K562 (cell line): ENCODE data around the gene SLC24A3. TPM values are rescaled to one million over a fixed set of nuclear protein-coding genes. Genes with fewer than 3 reads are reported as not detected.

Experiments used
- ATAC-seq: fragments of 200-7000 bp; cut with Tn5 transposase; 3 replicates; pipeline ENCODE4 v1.9.1; 2020; ENCODE audit warnings: moderate library complexity
- BruUV-seq: library from RNA; stranded (reverse); fragments of 400-500 nt; replicated peaks from 2 replicates; lab custom pipeline; 2021; lab: Mats Ljungman, UMichigan
- CTCF ChIA-PET: fragments of 300-600 bp; formaldehyde crosslinking; extraction: SDS; loops from one replicate; lab custom pipeline; 2021; ENCODE audit warnings: low intra/inter-chr PET ratio; lab: Yijun Ruan, JAX
- POLR2A ChIA-PET: fragments of 300-600, 350-650 bp; sonication (Branson Sonifier 250); formaldehyde crosslinking; extraction: SDS; loops from one replicate; lab custom pipeline; 2021; ENCODE audit warnings: antibody characterized with exemption, inconsistent platforms; lab: Yijun Ruan, JAX
- DNase-seq, 4 experiments: peaks; one replicate each; pipeline versions ENCODE4 v3.0.0 to v3.0.0-alpha.2; 2011 to 2018; ENCODE audit warnings: low spot score in 3 of 4, mixed read lengths in 3 of 4; ENCODE audit errors: extremely low read depth in 1 of 4
- FAIRE-seq: peaks from 2 replicates; lab custom pipeline; 2011; peaks lifted over from hg19 to GRCh38; lab: Jason Lieb, UNC
- H2AFZ ChIP-seq: 2 replicates; pipeline ENCODE4 v1.6.0; 2011; ENCODE audit warnings: low read depth, low read length, control low read depth, inconsistent platforms
- H3K27ac ChIP-seq: fragments of 200-600 bp; 3 replicates; pipeline ENCODE4 v1.8.0; 2011; ENCODE audit warnings: low read depth, mild to moderate bottlenecking, control low read depth, inconsistent platforms, low read length, moderate library complexity, mixed read lengths; ENCODE audit errors: extremely low read depth
- H3K27me3 ChIP-seq, 2 experiments: fragments of 300-600 bp in 1 of 2; 2 replicates in 1 of 2; 3 replicates in 1 of 2; pipeline versions ENCODE4 v1.6.0 to v1.8.0; 2011; ENCODE audit warnings: inconsistent platforms in 2 of 2, low read length in 2 of 2, mild to moderate bottlenecking in 1 of 2, mixed read lengths in 1 of 2, moderate library complexity in 1 of 2; ENCODE audit not compliant: control insufficient read depth in 2 of 2, insufficient read depth in 2 of 2
- H3K36me3 ChIP-seq: fragments of 300-600 bp; 3 replicates; pipeline ENCODE4 v1.8.0; 2011; ENCODE audit warnings: mild to moderate bottlenecking, low read length, inconsistent platforms; ENCODE audit not compliant: control insufficient read depth, insufficient read depth
- H3K4me1 ChIP-seq, 2 experiments: fragments of 200-600 bp in 1 of 2; replicated peaks in 1 of 2; 2 replicates in 1 of 2; 3 replicates in 1 of 2; pipeline versions ENCODE4 v1.5.1 to v1.8.0; 2011; ENCODE audit warnings: inconsistent platforms in 2 of 2, low read length in 2 of 2, mild to moderate bottlenecking in 1 of 2, mixed read lengths in 1 of 2, moderate library complexity in 1 of 2; ENCODE audit not compliant: control insufficient read depth in 2 of 2, insufficient read depth in 2 of 2
- H3K4me2 ChIP-seq: 2 replicates; pipeline ENCODE4 v1.6.1; 2011; ENCODE audit warnings: low read length, control low read depth, inconsistent platforms, mixed read lengths; ENCODE audit not compliant: insufficient read depth
- H3K4me3 ChIP-seq: fragments of 200-600 bp; sonication (generic), shearing (Covaris generic); 2 replicates; pipeline ENCODE4 v1.5.1; 2016; ENCODE audit warnings: control low read depth, inconsistent platforms
- H3K79me2 ChIP-seq: fragments of 200-600 bp; 3 replicates; pipeline ENCODE4 v1.8.0; 2011; ENCODE audit warnings: low read length, inconsistent platforms; ENCODE audit not compliant: control insufficient read depth, insufficient read depth
- H3K9ac ChIP-seq, 2 experiments: 2 replicates each; pipeline versions ENCODE4 v1.6.0 to v1.6.1; 2011; ENCODE audit warnings: low read depth in 2 of 2, low read length in 2 of 2, control low read depth in 1 of 2, inconsistent platforms in 1 of 2, mild to moderate bottlenecking in 1 of 2, mixed read lengths in 1 of 2; ENCODE audit not compliant: insufficient read depth in 1 of 2
- H3K9me1 ChIP-seq: one replicate; pipeline ENCODE4 v1.6.0; 2011; ENCODE audit warnings: inconsistent platforms, mild to moderate bottlenecking, low read length, moderate library complexity; ENCODE audit not compliant: control insufficient read depth, insufficient read depth
- H3K9me3 ChIP-seq: replicated peaks from 2 replicates; pipeline ENCODE4 v1.5.1; 2011; ENCODE audit warnings: low read depth, low read length, inconsistent platforms; ENCODE audit not compliant: control insufficient read depth, insufficient read depth
- H4K20me1 ChIP-seq: replicated peaks from 2 replicates; pipeline ENCODE4 v1.6.1; 2011; ENCODE audit warnings: low read length, inconsistent platforms, mixed read lengths; ENCODE audit not compliant: control insufficient read depth, insufficient read depth
- CCNT2 ChIP-seq: IDR thresholded peaks from 2 replicates; pipeline ENCODE4 v1.6.1; 2011; ENCODE audit warnings: borderline replicate concordance, low read depth, mild to moderate bottlenecking, moderate library complexity, mixed read lengths, low read length; ENCODE audit not compliant: insufficient read length; ENCODE audit errors: extremely low read depth
- KAT2B ChIP-seq: IDR thresholded peaks from one replicate; pipeline ENCODE4 v1.6.1; 2012; ENCODE audit warnings: low read depth, mild to moderate bottlenecking, control low read depth, inconsistent platforms, low read length, moderate library complexity
- NFRKB ChIP-seq: fragments of 450-650 bp; IDR thresholded peaks from 2 replicates; pipeline ENCODE4 v1.6.1; 2016; ENCODE audit warnings: low read depth
- NR1H2 ChIP-seq: sonication (generic); formaldehyde crosslinking; IDR thresholded peaks from 2 replicates; pipeline ENCODE4 v1.4.0; 2020; ENCODE audit warnings: mild to moderate bottlenecking, missing genetic modification reagents
- PURB ChIP-seq: sonication (generic); formaldehyde crosslinking; IDR thresholded peaks from 2 replicates; pipeline ENCODE4 v1.9.0; 2021; ENCODE audit warnings: low read depth, mild to moderate bottlenecking, missing genetic modification reagents
- SPI1 ChIP-seq: IDR thresholded peaks from 2 replicates; pipeline ENCODE4 v1.6.1; 2011; ENCODE audit warnings: low read depth, low read length, control low read depth, borderline replicate concordance
- TAF9B ChIP-seq: fragments of 450-650 bp; IDR thresholded peaks from 2 replicates; pipeline ENCODE4 v1.6.1; 2018; ENCODE audit warnings: mild to moderate bottlenecking; ENCODE audit not compliant: partially characterized antibody
- ZNF143 ChIP-seq: sonication (generic); formaldehyde crosslinking; IDR thresholded peaks from 2 replicates; pipeline ENCODE4 v1.9.0; 2022; ENCODE audit warnings: mild to moderate bottlenecking, missing genetic modification reagents
- ZNF384 ChIP-seq: IDR thresholded peaks from 2 replicates; pipeline ENCODE4 v1.6.1; 2012; ENCODE audit warnings: low read depth, low read length, improper control_type of control experiment
- ZNF584 ChIP-seq: fragments of 200-800 bp; sonication (Bioruptor generic); IDR thresholded peaks from 2 replicates; pipeline ENCODE4 v1.6.1; 2016; ENCODE audit warnings: low read depth, mild to moderate bottlenecking, missing genetic modification characterization, missing compliant biosample characterization
- ZNF830 ChIP-seq: fragments of 250-450 bp; sonication (Bioruptor Pico); IDR thresholded peaks from 2 replicates; pipeline ENCODE4 v1.5.0; 2021; ENCODE audit warnings: mild to moderate bottlenecking
- WGBS: fragments of 100-300 bp; shearing (Covaris generic); methylation state at CpG from one replicate; pipeline ENCODE4 v1.1.6; 2016; ENCODE audit warnings: low coverage, mixed read lengths; ENCODE audit not compliant: insufficient coverage; ENCODE audit errors: missing lambda C conversion rate; 5-methylcytosine and 5-hydroxymethylcytosine counted together
- in situ Hi-C: fragments of 300-500 bp; cut with MboI; formaldehyde crosslinking; loops from 4 replicates; pipeline ENCODE4 v1.15.0; 2018; ENCODE audit warnings: inconsistent platforms, mixed read lengths
- intact Hi-C: fragments of 100-400 bp; cut with micrococcal nuclease; formaldehyde crosslinking; loops from 2 replicates; pipeline ENCODE4 v1.14.2; 2022
- polyA plus RNA-seq, 8 experiments: library from polyadenylated mRNA; depleted of rRNA in 4 of 8; stranded (reverse) in 5 of 8; unstranded in 3 of 8; fragments of >200 nt; fragmentation: Nextera tagmentation in 2 of 8; fragmentation: Illumina TruSeq in 1 of 8; extraction: Ambion mirVana in 2 of 8; extraction: Trizol in 1 of 8; gene quantifications; 2 replicates each; pipeline versions ENCODE4 v1.2.1 to v1.2.3, GENCODE V29; 2011 to 2014; ENCODE audit warnings: inconsistent platforms in 1 of 8, missing spikeins in 1 of 8
- total RNA-seq, 7 experiments: library from RNA; depleted of rRNA in 6 of 7; stranded (reverse); fragments of >200 nt in 6 of 7; fragmentation: Illumina TruSeq in 2 of 7; extraction: Trizol in 2 of 7; gene quantifications; 2 replicates each; pipeline versions ENCODE4 v1.2.1 to v1.2.3, GENCODE V29; 2011 to 2021; ENCODE audit warnings: low replicate concordance in 1 of 7

Gene SLC24A3
- total and polyA plus RNA-seq, 9 of the 15 experiments (the other 6 are each of a cell fraction or from before 2014, with no cell fraction given) = not detected

DNA sequence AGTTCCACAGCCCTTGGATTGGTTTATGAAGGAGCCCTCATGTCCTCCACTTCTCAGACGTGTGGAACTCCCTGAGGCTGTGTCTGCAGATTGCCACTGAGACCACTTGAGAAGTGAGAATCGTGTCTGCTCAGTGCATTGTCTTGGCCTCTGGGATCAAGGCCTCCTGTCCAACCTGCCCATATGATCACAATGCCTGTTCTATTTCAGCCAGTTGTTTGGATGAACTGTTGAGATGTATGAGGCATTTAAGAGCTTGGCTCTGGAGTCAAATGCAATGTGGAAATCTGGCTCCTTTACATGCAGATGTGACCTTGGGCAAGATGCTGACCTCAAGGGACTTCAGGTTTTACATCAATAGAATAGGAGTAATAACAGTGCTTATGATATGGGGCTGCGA is 125.9 kb downstream of the SLC24A3 start:
- no peak for TF ChIP-seq TAF9B
- no peak for TF ChIP-seq NFRKB
- no peak for TF ChIP-seq ZNF584
- no peak for TF ChIP-seq ZNF143 (CRISPR knock-in tag)
- no peak for TF ChIP-seq SPI1
- DNase-seq (no peak), FAIRE-seq (no peak), ATAC-seq (no peak)
- WGBS = 0% methylated on average over 3 of the region's 3 CpGs
- CTCF ChIA-PET = no interaction called here
- no peaks in the 10 kb centered on the region for H3K27me3 ChIP-seq
- H3K36me3 ChIP-seq = no peaks in the 10 kb centered on the region
- no peak overlapping the region for H3K27ac ChIP-seq
- H4K20me1 ChIP-seq = no peaks in the 10 kb centered on the region
- no peaks in the 10 kb centered on the region for H3K9me3 ChIP-seq
- POLR2A ChIA-PET = no interaction called here
- BruUV-seq = no TSS peak
- H3K9me1 ChIP-seq = no peaks in the 10 kb centered on the region
- H3K9ac ChIP-seq = no peak overlapping the region
- no peak overlapping the region for H3K4me3 ChIP-seq
- H3K4me2 ChIP-seq = no peak overlapping the region
- no peaks in the 10 kb centered on the region for H3K4me1 ChIP-seq
- intact Hi-C loops (no loop called here), in situ Hi-C loops (no loop called here)
- H2AFZ ChIP-seq = no peak overlapping the region
- no peaks in the 10 kb centered on the region for H3K79me2 ChIP-seq

DNA sequence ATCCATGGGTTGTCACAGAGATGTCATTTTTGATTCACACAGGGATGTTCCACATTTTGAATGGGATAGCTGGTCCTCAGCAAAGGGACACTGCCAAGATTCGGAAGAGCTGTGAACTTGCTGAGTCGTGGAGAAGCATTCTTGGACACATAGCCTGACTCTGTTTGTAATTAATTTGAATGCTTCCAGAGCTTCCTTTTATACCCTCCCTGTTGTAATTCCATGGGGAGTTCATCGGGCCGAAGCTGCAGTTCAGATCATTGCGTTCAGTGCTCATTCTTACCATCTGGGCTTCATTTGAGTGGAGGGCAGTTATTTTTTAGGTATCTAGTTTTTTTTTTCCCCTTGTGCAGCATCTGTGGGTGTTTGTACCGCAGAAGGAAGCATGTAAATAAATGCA is 126.5 kb downstream of the SLC24A3 start:
- CTCF ChIA-PET = no interaction called here
- H3K27ac ChIP-seq = no peak overlapping the region
- intact Hi-C loops = no loop called here
- POLR2A ChIA-PET = no interaction called here
- H2AFZ ChIP-seq = no peak overlapping the region
- no peak overlapping the region for H3K4me2 ChIP-seq
- no peak overlapping the region for H3K9ac ChIP-seq
- FAIRE-seq (no peak), ATAC-seq (no peak), DNase-seq (no peak)
- H4K20me1 ChIP-seq = no peaks in the 10 kb centered on the region
- BruUV-seq = no TSS peak
- no peak overlapping the region for H3K4me3 ChIP-seq
- in situ Hi-C loops = no loop called here
- no peaks in the 10 kb centered on the region for H3K36me3 ChIP-seq
- H3K9me1 ChIP-seq = no peaks in the 10 kb centered on the region
- H3K4me1 ChIP-seq = no peaks in the 10 kb centered on the region
- TF ChIP-seq KAT2B (no peak), ZNF830 (CRISPR knock-in tag) (no peak), ZNF384 (no peak), PURB (CRISPR knock-in tag) (no peak), NR1H2 (CRISPR knock-in tag) (no peak), CCNT2 (no peak)
- no peaks in the 10 kb centered on the region for H3K27me3 ChIP-seq
- 0% methylated on average over 4 of the region's 6 CpGs for WGBS
- no peaks in the 10 kb centered on the region for H3K9me3 ChIP-seq
- no peaks in the 10 kb centered on the region for H3K79me2 ChIP-seq
